B cell (primary cell): ENCODE results near the gene UACA.

Source experiments
- CTCF ChIP-seq: fragments of 200-600 bp; IDR thresholded peaks from one replicate; pipeline ENCODE4 v1.8.0; 2022; ENCODE audit warnings: antibody characterized with exemption, mild to moderate bottlenecking
- EZH2 ChIP-seq: IDR thresholded peaks from 2 replicates; pipeline ENCODE4 v1.6.1; 2012; ENCODE audit warnings: borderline replicate concordance, low read depth, mild to moderate bottlenecking, moderate library complexity, low read length; ENCODE audit not compliant: insufficient read depth, poor library complexity, severe bottlenecking

DNA sequence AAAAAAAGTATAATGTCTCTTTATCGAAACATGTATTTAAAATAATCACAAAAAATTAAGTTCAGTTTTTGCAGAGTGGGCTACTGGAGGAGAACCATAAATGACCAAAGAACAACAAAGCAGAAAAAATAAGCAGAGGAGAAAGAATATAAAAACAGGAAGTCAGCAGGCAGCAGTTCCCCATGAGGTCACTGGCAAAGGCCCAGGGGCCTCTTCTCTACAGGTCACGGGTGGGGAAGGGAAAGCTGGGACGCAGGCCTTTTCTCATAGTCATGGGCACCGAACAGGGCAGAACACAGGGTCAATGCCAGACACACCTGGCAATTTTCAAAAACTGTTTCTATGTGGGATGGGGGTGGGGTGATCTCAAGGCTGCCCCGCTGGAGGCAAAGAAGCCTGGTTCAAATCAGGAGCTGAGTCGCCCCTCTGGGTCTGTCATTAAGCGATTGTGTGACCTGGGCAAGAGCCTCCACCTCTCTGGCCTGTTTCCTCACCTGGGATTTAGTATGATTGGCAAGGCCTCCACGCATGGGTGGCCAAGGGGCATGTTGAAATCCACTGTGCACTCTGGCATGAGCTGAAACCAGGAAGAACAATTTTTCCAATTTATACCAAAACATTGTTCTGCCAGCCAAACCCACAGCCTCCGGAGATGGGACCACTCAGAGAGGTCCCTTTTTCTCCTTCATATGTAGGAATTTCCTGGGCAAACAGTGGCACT lies 43.8 kb upstream of the UACA start:
- no peak for TF ChIP-seq CTCF
- no peak for TF ChIP-seq EZH2
